GM18508 (cell line): Measurements from ENCODE around the gene RNF166.

Experiments
- ATAC-seq: cut with Tn5 transposase; IDR thresholded peaks from one replicate; pipeline ENCODE4 v1.9.1; 2021; ENCODE audit warnings: moderate number of reproducible peaks; ENCODE audit not compliant: insufficient read depth, unreplicated experiment

Gene RNF166

DNA sequence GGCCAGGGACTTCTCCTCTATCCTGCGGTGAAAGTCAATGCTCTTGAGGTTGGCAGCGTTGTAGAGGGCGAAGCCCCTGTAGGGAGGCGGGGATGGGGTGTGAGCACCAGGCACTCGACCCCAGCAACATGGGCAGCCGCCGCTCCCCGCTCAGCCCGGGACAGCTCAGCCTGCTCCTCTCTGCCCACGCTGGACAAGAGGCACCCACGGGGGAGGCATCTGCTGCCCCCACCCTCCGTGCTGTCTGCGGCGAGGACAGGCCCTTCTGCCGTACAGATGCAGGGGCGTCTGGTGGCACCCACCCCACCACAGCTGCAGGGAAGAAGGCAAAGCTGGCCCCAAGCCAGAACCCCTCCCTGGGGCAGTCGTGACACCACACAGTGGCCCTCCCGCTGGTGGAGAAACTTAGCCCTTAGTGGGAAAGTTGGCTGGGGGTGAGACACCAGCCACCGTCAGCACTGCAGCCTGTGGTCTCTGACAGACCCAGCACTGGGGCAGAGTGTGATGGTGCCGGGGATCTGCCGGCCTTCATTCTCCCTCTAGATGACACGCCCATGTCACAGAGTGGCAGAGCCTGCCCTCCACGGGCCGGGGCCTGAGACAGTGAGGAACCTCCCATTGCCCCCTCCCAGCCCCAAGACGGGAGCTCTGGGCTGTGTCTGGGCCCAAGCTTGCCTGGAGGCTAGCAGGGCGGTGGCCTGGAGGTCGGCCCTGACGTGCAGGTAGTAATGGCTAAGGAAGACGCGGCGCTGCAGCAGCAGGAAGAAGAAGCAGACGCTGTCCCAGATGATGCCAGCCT is 19.6 kb upstream of the RNF166 start:
- no peak for ATAC-seq

DNA sequence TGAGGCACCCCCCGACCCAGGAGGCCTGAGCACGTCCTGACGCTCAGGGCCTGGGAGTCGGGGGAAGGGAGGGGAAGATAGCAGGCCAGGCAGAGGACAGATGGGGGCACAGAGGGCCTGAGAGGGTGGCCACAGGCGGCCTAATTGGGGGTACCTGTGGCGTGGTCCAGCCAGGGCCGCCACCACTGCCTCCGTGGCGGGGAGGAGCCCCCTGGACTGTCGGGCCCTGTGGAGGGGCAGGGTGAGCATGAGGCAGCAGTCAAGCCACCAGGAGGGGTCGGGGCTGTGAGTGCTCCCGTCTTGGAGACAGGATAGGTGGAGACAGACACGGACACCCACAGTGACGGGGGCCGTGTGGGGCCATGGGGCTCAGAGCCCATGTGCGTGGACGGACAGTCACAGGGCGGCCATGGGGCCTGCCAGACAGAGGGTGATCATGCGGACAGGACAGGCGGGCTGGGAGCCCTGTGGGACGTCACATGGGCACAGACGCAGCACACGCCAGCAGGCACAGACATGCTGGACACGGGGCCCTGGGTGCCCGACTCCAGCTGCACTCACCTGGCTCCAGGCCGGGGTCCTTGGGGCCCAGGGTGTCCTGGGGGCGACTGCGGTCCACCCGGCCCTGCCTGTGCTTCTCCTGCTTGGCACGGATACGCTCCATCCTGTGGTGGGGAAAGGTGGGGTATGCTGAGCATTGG is 18.8 kb upstream of the RNF166 start:
- no peak for ATAC-seq

DNA sequence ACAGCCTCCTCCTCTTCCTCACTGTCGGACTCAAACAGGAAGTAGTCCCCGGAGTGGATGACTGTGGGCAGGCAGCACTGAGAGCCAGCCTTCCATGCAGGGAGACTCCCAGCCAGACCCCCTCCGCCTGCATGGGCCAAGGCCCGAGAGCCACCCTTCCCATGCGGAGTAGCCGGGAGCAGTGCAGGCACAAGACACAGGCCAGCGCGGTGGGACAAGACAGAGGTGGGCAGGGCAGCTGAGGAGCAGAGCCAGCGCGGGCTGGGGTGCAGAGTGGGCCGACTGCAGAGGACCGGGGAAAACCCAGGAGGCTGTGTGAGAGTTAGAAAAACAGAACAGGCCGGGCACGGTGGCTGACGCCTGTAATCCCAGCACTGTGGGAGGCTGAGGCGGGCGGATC is 17.7 kb upstream of the RNF166 start:
- no peak for ATAC-seq

DNA sequence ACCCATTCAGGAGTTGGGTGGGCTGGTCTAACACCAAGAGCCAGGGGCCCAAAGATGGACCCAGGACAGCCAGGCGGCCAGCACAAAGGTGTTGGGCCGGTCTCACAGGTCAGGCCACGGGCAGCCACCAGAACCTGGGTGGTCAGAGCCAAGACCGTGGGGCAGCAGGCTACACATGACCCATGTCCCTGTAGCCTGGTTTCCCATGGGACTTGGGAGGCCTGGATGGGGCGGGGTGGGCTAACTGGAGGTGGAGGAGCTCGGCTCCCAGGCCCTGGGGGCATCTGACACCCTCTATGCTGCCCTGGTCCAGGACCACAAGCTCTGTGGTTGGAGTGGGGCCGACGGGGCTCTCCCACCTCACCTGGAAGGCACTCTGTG is 17.3 kb upstream of the RNF166 start:
- ATAC-seq = no peak

DNA sequence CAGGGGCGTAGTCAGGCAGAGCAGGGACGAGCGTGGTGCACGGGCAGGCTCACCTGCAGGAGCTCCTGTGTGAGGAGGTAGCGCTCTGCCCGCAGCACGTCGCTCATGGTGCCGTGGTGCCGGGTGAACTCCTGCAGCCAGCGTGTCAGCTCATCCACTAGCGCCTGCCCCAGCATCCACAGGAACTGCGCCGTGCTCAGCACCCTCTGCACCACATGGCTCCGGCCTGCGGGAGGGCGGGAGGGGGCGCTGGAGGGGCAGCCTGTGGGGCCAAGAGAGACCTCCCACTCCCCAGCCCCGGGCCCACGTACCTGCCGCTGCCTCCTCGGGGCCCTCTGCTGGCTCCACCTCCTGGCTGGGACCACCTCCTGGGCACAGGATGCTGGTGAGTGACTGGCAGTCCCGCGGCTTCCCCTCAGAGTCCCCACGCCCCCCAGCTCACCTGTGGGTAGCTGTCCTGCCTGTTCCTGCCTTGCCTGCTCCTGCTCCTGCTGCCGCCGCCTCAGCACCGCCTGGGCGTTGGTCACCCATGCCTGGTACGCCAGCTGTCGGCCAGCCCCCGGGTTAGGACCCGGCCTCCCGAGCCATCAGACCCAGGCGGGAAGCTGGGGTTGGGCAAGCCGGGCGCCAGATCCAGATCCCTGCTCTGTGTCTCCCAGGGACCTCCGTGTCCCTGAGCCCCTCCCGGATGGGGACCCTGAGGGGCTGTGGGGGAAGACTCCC is 16.7 kb upstream of the RNF166 start:
- ATAC-seq = no peak

DNA sequence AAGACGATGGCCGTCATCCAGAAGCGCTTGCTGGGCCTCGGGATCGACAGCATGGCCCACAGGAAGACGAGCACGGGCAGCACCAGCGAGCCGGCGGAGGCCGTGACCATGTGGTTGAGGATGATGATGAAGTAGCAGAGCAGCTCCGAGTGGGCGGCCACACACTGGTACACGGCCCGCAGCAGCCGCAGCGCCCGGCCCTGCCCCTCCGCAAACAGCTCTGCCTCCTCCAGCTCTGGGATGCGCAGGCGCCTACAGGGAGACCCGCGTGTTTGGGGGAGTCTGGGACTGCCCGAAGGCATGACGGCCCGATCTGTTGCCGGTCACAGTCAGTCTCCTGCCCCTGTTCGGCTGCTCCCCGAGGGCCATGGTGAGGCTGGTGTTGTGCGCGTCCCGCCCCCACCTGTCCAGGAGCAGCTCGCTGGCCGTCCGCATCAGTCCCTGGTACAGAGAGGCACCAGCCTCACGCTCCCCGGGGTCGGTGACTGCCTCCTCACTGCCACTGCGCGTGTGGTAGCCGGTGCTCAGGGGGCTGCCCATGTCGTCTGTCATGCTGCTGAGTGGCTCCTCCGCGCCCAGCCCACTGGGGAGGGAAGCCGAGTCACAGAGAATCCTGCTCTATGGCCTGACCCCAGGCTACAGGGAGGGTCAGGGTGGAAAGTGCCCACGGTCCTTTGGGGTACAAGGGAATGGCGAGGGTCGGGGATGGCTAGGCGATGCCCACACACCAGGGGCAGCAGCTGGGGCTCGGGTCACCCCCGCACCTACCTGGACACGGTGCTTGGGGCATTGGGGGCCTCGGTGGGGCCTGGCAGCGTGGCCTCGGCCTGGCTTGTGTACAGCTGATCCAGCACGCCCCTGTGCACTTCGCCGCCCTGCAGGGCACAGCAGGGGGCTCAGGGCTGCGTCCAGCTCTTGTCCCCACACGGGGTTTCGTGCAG is 15.9 kb upstream of the RNF166 start:
- ATAC-seq = no peak

DNA sequence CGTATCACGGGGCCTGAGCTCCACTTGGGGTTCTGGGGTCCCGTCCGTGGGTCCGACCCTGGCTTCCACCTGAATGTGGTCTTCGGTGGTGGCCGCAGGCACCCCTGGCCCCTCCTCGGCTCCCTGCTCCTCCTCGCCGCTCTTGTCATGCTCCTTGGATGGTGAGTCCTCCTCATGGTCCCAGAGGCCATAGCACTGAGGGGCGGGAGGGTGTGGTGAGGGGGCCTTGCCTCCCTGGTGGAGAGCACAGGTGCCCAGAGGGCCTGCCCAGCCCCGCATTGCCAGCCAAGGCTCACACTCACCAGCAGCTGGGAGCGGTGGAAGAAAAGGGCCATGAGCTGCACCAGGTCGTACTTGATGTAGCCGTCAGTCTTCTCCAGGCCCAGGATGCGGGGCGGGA is 15.0 kb upstream of the RNF166 start:
- ATAC-seq = no peak

DNA sequence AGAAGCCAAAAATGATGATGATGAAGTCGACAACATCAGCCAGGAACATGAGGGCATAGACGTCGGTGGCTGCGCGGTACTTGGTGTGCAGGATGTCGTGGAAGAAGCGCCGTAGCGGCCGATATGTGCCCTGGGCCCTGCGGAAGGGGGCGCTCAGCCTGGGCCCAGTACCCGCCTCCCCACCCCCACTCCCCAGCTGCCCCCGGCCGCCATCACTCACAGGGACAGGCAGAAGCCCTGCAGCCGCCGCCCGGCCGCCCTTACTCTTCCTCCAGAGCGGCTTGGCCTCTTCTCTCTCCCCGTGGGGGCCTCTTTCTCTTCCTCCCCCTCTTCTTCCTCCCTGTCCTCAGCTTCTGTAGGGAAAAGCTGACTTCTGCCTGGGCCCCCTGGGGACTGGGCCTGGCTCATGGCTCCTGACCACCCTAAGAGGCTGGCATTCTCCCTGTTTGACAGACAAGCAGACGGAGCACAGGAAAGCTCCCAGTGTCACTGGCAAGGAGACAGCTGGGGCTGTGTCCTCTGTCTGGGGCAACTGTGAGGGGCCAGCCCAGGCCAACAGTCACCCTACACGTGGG is 14.3 kb upstream of the RNF166 start:
- no peak for ATAC-seq

DNA sequence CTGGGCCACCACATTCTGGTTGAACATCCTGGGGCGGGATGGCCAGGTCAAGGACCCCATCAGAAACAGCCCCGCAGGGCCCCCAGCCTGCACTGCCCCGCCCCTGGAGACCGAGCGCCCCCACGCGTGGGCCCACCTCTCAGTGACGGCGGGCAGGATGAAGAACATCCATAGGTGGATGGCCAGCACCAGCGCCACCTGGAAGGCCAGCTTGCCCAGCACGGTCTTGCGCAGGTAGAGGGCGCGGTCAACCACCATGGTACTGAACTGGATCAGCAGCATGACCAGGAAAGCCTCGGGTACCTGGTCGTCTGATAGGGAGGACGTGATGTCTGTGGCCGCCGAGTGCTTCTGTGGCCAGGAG is 13.7 kb upstream of the RNF166 start:
- no peak for ATAC-seq

DNA sequence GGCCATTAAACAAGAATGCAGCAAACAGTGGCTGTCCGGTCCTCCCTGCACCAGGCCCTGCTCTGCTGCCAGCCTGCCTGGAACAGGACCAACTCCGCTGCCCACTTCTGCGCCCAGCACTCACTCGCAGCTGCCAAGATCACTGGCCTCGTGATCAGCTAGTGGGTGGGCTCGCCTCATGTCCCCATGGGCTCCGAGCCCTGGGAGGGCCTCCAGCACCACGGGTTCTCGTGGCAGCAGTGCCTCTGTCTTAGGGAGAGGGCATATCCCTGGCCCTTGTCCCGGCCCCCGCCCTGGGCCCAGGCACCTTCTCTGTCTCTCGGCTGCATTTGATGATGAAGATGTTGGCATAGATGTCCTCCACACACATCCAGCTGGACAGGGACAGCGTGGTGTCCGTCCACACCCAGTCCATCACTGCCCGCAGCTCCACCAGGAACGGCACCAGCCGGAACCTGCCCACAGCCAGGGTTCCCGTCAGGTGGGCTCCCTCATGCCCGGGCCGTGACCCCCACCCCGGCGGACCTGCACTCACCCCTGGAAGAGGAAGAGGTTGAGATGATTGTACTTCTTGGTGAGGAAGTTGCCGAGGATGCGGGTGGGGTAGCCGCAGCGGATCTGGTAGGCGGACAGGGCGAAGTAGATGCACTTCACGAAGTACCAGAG is 13.2 kb upstream of the RNF166 start:
- no peak for ATAC-seq

DNA sequence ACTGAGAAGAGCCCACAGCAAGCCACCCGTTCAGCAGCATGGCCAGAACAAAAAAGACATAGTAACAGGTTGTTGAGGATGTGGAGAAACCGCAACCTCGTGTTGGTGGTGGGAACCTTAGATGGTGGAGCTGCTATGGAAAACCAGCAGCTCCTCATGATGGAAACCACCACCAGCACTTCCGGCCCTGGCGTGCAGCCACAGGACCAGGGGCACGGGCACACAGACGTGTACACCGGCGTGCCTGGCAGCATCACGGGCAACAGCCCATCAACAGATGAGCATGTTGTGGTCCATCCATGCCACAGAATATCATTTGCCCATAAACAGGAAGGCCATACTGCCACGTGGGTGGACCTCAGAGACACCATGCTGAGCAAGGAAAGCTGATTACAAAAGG is 12.0 kb upstream of the RNF166 start:
- no peak for ATAC-seq

DNA sequence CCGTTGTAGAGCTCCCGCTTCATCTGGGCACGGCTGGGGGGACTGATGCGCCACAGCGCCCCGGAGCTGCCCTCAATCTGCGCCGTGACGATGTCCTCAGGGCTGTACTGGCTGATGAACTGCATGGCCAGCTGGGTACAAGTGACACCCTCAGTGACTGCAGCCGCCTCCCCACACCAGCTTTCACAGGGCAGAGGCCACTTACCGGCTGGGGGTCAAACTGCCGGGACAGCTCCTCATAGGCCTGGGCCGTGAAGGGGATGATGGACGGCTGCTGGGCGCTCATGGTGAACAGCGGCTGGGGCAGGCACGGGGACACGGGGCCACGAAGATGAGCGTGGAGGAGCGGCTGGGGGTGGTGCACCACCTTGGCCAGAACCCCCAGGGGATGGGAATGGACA is 10.4 kb upstream of the RNF166 start:
- ATAC-seq = no peak

DNA sequence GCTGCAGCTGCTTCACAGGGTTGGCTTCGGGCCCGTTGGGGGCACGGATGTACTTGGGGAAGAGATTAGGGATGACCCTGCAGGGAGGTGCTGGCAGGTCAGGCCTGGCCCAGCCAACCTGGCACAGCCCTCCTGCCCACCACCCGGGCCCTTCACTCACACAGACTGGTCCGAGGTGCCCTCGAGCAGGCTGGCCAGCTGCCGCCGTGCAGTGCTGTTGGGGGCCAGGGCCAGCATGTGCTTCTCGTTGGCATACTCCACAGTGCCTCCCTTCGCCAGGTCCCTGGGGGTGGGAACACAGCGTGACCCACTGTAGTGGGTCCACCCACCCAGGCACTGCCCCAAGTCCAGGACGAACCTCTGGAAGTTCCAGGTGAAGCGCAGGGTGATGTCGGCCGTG is 10.0 kb upstream of the RNF166 start:
- ATAC-seq = no peak

DNA sequence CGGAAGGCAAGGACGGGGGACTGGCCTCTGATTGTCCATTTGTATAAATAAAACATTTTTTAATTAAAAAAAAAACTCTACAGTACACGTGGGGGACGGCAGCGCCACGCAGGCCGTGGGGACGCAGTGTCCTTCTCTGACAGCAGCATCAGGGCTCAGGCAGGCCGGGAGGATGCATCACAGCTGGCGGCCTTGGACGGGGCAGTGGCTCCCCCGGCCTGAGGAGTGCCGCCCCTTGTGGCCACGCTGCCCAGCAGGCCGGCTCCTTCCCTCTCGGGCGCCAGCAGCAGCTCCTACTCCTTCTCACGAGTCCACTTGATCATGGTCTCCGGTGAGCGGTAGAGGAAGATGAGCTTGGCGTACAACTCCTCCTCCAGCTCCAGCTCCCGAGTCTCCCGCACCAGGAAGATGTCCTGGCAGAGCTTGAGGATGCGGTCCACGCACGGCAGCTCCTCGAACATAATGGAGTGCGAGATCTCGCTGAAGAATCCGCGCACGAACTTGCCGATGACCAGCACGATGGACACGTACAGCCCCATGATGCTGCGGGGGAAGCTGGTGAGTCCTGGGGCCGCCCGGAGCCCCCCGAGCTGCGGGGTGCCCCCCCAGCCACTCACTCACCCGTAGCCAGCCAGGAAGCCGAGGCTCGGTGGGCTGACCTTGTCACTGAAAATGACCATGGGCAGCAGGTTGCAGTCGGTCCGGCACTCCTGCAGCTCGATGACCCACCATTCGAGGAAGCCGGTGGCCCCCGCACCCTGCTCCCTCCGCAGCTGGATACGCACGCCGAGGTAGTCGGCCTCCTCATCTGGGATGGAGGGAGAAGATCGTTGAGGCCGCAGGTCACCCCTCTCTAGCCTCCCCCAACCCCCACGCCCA is 9.3 kb upstream of the RNF166 start:
- ATAC-seq = no peak

DNA sequence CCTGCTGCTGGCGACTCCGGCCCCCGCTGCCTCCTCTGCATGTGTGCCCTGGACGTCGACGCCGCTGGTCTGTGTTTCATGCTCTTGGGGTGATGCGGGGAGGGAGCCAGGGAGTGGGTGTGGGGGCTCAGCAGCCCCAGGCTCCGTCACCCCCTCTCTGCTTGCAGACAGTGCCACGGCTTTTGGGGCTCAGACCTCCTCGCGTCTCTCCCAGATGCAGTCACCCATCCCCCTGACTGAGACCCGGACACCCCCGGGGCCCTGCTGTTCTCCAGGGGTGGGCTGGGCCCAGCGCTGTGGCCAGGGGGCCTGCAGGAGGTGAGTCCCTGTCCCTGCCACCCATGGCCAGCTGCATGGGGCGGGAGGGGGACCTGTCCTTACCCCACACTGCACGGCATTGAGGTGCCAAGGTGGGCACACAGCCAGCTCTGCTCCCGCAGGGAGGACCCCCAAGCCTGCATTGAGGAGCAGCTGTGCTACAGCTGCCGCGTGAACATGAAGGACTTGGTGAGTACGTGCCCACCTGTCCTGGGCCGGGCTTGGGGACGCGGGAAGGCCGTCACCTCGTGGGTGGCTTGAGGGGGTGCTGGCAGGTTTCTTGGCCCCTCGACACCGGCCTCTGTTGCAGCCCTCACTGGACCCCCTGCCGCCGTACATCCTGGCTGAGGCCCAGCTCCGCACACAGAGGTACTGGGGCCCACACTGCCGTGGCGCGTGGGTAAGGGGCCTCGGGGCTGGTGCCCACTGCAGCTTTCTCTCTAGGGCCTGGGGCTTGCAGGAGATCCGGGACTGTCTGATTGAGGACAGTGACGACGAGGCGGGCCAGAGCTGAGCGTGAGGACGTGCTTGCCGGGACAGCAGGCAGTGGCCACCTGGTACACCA is 8.5 kb upstream of the RNF166 start:
- ATAC-seq = no peak

DNA sequence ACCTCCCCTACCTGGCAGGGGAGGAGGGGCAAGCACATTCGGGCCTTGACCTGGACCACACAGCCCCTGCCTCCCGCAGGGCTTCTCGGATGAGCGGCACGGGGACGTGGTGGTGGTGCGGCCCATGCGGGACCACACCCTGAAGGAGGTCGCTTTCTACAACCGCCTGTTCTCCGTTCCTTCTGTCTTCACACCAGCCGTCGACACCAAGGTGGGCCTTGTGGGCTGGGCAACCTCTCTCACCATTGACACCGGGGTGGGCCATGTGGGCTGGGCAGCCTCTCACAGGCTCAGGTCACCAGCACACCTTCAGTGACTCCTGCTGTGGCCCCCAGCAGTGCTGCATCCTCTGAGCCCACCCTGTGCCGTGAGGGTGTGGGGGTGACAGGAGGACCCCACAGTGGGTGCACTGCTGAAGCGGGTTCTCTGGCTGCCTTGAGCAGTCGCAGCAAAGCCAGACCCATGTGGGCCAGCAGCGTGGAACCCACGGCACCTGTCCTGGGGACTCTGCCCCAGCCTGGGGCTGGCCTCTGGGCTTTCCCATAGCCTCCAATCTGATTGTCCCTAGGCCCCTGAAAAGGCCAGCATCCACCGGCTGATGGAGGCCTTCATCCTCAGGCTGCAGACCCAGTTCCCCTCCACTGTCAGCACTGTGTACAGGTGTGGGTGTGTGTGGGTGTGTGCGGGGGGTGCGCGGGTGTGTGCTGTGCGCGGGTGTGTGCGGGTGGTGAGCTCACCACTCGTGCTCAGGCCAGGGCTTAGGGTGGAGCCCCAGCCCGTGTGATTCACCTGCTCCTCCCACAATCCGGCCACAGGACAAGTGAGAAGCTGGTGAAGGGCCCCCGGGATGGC is 7.6 kb upstream of the RNF166 start:
- ATAC-seq = no peak

DNA sequence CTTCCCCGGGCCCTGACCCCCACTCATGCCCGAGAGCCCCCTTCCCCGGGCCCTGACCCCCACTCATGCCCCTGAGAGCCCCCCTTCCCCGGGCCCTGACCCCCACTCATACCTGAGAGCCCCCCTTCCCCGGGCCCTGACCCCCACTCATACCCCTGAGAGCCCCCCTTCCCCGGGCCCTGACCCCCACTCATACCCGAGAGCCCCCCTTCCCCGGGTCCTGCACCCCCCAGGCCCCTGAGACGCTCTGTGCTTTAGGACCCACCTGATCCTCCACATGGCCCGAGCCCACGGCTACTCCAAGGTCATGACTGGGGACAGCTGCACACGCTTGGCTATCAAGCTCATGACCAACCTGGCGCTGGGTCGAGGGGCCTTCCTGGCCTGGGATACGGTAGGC is 6.8 kb upstream of the RNF166 start:
- no peak for ATAC-seq
